Measurements from ENCODE around the gene BICC1. TPM values are rescaled to one million over a fixed set of nuclear protein-coding genes. Genes with fewer than 3 reads are reported as not detected.

The BICC1 gene
- total and polyA plus RNA-seq, 2 of the 4 experiments (the other 2 are of a cell fraction) = 5.7 to 42.5 TPM

- Histone ChIP-seq H2AK5ac (ENCODE audit: low read depth, low read length) (no peak overlapping the region), H3K36me3 (ENCODE audit: control insufficient read depth, insufficient read depth, low read length) (no peaks in the 10 kb centered on the region), H3K9ac (ENCODE audit: low read depth, low read length) (no peak overlapping the region), H3K4me1 (ENCODE audit: control insufficient read depth, insufficient read depth, low read length) (peaks cover 12% of the 10 kb centered on the region), H3K4ac (ENCODE audit: low read depth, low read length) (no peak overlapping the region), H3K79me1 (ENCODE audit: low read depth in 1 of 2, low read length in 2 of 2) (peaks cover 4 to 18% of the 10 kb centered on the region in 2 experiments; a peak in 2 of 4 replicates), H2BK20ac (ENCODE audit: low read depth, low read length) (no peak overlapping the region), H3K9me1 (ENCODE audit: insufficient read depth, low read length) (peaks cover 4% of the 10 kb centered on the region; the same call in 1 of the 2 replicates), H2BK15ac (ENCODE audit: low read depth, low read length) (no peak overlapping the region), H3K23ac (ENCODE audit: low read depth, low read length) (no peak overlapping the region), H3K56ac (ENCODE audit: extremely low read depth, insufficient read depth, low read length) (no peak overlapping the region), H3K18ac (ENCODE audit: low read depth, low read length) (no peak overlapping the region), H3K4me3 (ENCODE audit: insufficient read depth, low read depth, low read length) (no peak overlapping the region), H3K4me2 (ENCODE audit: low read depth, low read length) (no peak overlapping the region), H2BK120ac (ENCODE audit: low read depth, low read length) (no peak overlapping the region), H2AK9ac (replicated peaks; ENCODE audit: low read depth, low read length, poor library complexity) (no peak overlapping the region), H4K5ac (ENCODE audit: low read depth, low read length) (no peak overlapping the region), H3K27ac (ENCODE audit: insufficient read depth, low read length) (no peak overlapping the region), H3K14ac (replicated peaks; ENCODE audit: low read depth, low read length) (no peak overlapping the region), H3K9me3 (ENCODE audit: control insufficient read depth, insufficient read depth, low read length) (no peaks in the 10 kb centered on the region), H4K91ac (ENCODE audit: insufficient read depth, low read depth, low read length) (no peak overlapping the region), H2BK5ac (ENCODE audit: low read depth, low read length, poor library complexity, severe bottlenecking) (no peak overlapping the region), H2AFZ (replicated peaks; ENCODE audit: low read length, poor library complexity) (no peak overlapping the region), H4K20me1 (ENCODE audit: insufficient read depth, low read length) (peaks cover 12% of the 10 kb centered on the region; the same call in 1 of the 2 replicates), H3K27me3 (ENCODE audit: control insufficient read depth, insufficient read depth, low read length) (no peaks in the 10 kb centered on the region), H4K8ac (ENCODE audit: low read depth in 2 of 2, low read length in 2 of 2) (no peak overlapping the region)
- no TSS peak for BruUV-seq (replicated peaks)
- dilution Hi-C loops (cut with HindIII; ENCODE audit: low sequenced_read_pairs, unreplicated experiment) = no loop called here
- DNase-seq (no peak), ATAC-seq (ENCODE audit: low read depth) (no peak)
- intact Hi-C loops (cut with micrococcal nuclease) = loop anchor here (5.0 kb wide), 1 partner anchor 247 kb away; no protein-coding TSS in a partner anchor
- TF ChIP-seq CTCF (conservative IDR thresholded peaks at IDR 0.05; ENCODE audit: low read depth, low read length) = no peak
- TF ChIP-seq RCOR1 (IDR thresholded peaks at IDR 0.05; ENCODE audit: insufficient replicate concordance, low read length) = no peak
- TF ChIP-seq USF2 (IDR thresholded peaks at IDR 0.05; ENCODE audit: low read depth, low read length) = no peak
- no peak for TF ChIP-seq MXI1 (IDR thresholded peaks at IDR 0.05; ENCODE audit: borderline replicate concordance, low read depth, low read length)
- no peak for TF ChIP-seq BHLHE40 (IDR thresholded peaks at IDR 0.05; ENCODE audit: low read depth, low read length)
- TF ChIP-seq CHD1 (IDR thresholded peaks at IDR 0.05; ENCODE audit: low read depth, low read length) = no peak
- TF ChIP-seq CEBPB (IDR thresholded peaks at IDR 0.05; ENCODE audit: low read depth, low read length) = no peak
- TF ChIP-seq RFX5 (IDR thresholded peaks at IDR 0.05; ENCODE audit: low read depth, low read length) = no peak
- TF ChIP-seq ELK1 (IDR thresholded peaks at IDR 0.05; ENCODE audit: borderline replicate concordance, low read depth, low read length) = no peak
- no peak for TF ChIP-seq NFE2L2 (IDR thresholded peaks at IDR 0.05; ENCODE audit: low read depth, low read length)
- no peak for TF ChIP-seq MAFK (IDR thresholded peaks at IDR 0.05; ENCODE audit: low read depth, low read length)
- TF ChIP-seq RAD21 (IDR thresholded peaks at IDR 0.05; ENCODE audit: low read length) = no peak
- no peak for TF ChIP-seq SMC3 (IDR thresholded peaks at IDR 0.05; ENCODE audit: low read depth, low read length)
- TF ChIP-seq MAZ (IDR thresholded peaks at IDR 0.05; ENCODE audit: borderline replicate concordance, low read depth, low read length) = no peak
- no peak for TF ChIP-seq POLR2A (IDR thresholded peaks at IDR 0.05; ENCODE audit: low read depth, low read length)
- no peak for TF ChIP-seq FOS (IDR thresholded peaks at IDR 0.05; ENCODE audit: low read depth, low read length)
- no CpG with 5 or more reads among the region's 5 CpGs for WGBS, 2 experiments (ENCODE audit: extremely low coverage in 2 of 2, insufficient read length in 1 of 2)
- ChIA-PET POLR2A (ENCODE audit: unreplicated experiment) (no interaction called here), CTCF (no interaction called here)
- in situ Hi-C loops (cut with MboI; ENCODE audit: low sequenced_read_pairs) = loop anchor here (25.0 kb wide), 1 partner anchor 783 kb away; no protein-coding TSS in a partner anchor
These were observed 266.9 kb downstream of the BICC1 start for GRCh38 chr10:58779594-58779993.

All from IMR-90 (cell line).